Measurements from ENCODE around the gene FGD3.
A peak's percentile ranks its signal among the peaks of the same experiment; 100 is the strongest.

Gene FGD3

DNA sequence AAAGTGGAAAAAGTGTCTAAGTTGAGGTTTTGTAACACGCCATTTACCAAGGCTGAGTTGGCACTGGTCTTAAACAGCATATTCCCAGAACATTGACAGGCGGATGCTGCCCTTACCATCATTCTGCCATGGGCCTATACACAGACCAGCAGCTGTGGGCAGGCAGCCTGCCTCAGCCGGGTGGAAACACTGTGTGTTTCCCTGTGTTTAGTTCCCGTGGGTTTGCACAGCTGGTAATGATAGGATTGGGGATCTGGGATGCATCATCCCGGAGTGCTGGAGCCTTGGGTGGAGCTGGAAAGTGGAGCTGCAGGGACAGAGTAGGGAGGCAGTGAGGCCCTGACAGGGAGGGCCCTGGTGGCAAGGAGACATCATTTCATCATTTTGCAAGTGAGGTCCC is 5.5 kb upstream of the FGD3 start:
- TF ChIP-seq EZH2 (IDR thresholded peaks at IDR 0.05): no peak
- no peak for TF ChIP-seq FOXP2 (optimal IDR thresholded peaks at IDR 0.05; ENCODE audit: control extremely low read depth, extremely low read length, insufficient read depth)
- TF ChIP-seq POLR2AphosphoS5 (IDR thresholded peaks at IDR 0.05; ENCODE audit: borderline replicate concordance, low read depth, low read length): no peak
- H3K9ac ChIP-seq (ENCODE audit: insufficient read length): no peak overlapping the region
- no peak overlapping the region for H3K27ac ChIP-seq
- no peaks in the 10 kb centered on the region for H3K36me3 ChIP-seq (ENCODE audit: insufficient read depth, low read length)
- H3K9me3 ChIP-seq (ENCODE audit: low read depth, low read length): no peaks in the 10 kb centered on the region
- no peak for DNase-seq (ENCODE audit: low read depth, low spot score)
- no peak overlapping the region for H3K4me3 ChIP-seq

DNA sequence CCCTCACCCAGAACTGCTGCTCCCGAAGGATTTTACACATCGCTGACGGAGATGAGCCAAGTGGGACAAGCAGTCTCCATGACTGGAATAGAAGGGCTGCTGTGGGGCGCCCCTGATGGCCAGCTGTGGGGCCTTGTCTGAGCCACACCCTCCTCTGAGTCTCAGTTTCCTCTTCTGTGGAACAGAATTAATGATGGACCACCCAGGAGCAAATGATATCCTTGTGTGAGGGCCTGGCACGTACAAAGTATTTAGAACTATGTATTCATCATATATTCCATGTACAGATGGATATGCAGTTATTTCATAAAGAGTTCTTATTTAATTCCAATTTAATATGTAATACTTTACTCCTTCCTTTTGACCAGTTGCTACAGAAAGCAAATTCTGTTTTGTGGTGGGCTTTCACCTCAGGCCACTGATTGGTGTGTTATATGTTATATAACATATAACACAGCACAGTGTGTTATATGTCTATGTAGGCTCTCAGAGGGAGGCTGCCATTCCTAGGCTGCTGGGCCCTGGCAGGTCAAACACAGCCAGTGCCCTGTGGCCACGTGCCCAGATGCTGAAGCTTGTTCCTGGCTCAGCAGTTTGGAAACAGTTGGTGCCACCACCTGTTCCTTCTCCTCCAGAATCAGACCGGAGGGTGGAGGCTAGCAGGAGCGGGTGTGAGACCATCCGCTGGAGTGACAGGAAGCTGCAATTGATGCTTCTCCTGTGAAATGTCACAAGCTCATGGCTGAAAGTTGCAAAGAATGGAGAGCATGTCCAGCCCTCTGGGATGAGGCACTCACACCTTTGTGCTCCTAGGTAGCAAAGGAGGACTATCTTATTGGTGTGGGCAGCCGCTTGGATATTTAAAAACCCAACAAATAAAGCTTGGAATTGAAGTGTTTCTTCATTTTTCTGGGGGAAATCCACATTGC is 4.4 kb upstream of the FGD3 start:
- no peak overlapping the region for H3K27ac ChIP-seq
- H3K4me3 ChIP-seq: no peak overlapping the region
- TF ChIP-seq FOXP2 (optimal IDR thresholded peaks at IDR 0.05; ENCODE audit: control extremely low read depth, extremely low read length, insufficient read depth) (no peak), EZH2 (IDR thresholded peaks at IDR 0.05) (no peak), POLR2AphosphoS5 (IDR thresholded peaks at IDR 0.05; ENCODE audit: borderline replicate concordance, low read depth, low read length) (no peak)
- H3K9ac ChIP-seq (ENCODE audit: insufficient read length): no peak overlapping the region
- H3K9me3 ChIP-seq (ENCODE audit: low read depth, low read length): no peaks in the 10 kb centered on the region
- no peaks in the 10 kb centered on the region for H3K36me3 ChIP-seq (ENCODE audit: insufficient read depth, low read length)
- DNase-seq (ENCODE audit: low read depth, low spot score): no peak

DNA sequence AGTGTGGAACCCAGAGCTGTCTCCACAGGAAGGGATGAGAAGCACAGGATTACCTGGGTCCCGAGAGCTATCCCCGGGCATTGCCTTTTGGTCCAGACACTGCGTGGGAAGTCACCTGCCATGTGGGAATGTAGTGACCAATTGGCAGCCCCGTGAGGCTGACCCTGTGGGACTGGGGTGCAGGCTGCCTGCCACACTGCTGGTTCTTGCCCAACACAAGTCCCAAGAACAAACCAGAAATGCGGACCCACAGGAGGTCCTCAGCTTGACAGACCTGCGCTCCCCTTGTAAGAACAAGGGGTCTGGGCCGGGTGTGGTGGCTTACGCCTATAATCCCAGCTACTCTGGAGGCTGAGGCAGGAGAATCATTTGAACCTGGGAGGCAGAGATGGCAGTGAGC is 2.4 kb upstream of the FGD3 start:
- DNase-seq (ENCODE audit: low read depth, low spot score): no peak
- no peak overlapping the region for H3K9ac ChIP-seq (ENCODE audit: insufficient read length)
- no peaks in the 10 kb centered on the region for H3K9me3 ChIP-seq (ENCODE audit: low read depth, low read length)
- no peak overlapping the region for H3K4me3 ChIP-seq
- H3K27ac ChIP-seq: no peak overlapping the region
- TF ChIP-seq POLR2AphosphoS5 (IDR thresholded peaks at IDR 0.05; ENCODE audit: borderline replicate concordance, low read depth, low read length) (no peak), FOXP2 (optimal IDR thresholded peaks at IDR 0.05; ENCODE audit: control extremely low read depth, extremely low read length, insufficient read depth) (no peak), EZH2 (IDR thresholded peaks at IDR 0.05) (no peak)
- H3K36me3 ChIP-seq (ENCODE audit: insufficient read depth, low read length): no peaks in the 10 kb centered on the region

DNA sequence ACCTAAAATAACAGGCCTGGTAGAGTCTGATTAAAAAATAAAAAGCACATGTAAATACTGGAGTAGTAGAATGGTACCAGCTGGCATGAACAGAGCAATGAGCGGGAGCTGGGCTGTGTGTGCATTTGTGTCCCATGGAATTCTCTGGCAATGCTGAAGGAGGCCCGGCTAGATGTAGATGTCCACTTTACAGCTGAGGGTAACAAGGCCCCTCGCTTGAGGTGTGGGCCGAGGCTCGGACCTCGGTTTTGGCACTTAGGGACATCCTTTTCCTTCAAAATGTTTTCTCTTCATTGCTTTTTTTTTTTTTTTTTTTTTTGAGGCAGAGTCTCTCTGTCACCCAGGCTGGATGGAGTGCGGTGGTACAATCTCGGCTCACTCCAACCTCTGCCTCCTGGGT is 1.5 kb upstream of the FGD3 start:
- no peak for DNase-seq (ENCODE audit: low read depth, low spot score)
- no peak for TF ChIP-seq FOXP2 (optimal IDR thresholded peaks at IDR 0.05; ENCODE audit: control extremely low read depth, extremely low read length, insufficient read depth)
- no peaks in the 10 kb centered on the region for H3K36me3 ChIP-seq (ENCODE audit: insufficient read depth, low read length)
- H3K27ac ChIP-seq: no peak overlapping the region
- H3K9me3 ChIP-seq (ENCODE audit: low read depth, low read length): no peaks in the 10 kb centered on the region
- H3K9ac ChIP-seq (ENCODE audit: insufficient read length): no peak overlapping the region
- H3K4me3 ChIP-seq: no peak overlapping the region

DNA sequence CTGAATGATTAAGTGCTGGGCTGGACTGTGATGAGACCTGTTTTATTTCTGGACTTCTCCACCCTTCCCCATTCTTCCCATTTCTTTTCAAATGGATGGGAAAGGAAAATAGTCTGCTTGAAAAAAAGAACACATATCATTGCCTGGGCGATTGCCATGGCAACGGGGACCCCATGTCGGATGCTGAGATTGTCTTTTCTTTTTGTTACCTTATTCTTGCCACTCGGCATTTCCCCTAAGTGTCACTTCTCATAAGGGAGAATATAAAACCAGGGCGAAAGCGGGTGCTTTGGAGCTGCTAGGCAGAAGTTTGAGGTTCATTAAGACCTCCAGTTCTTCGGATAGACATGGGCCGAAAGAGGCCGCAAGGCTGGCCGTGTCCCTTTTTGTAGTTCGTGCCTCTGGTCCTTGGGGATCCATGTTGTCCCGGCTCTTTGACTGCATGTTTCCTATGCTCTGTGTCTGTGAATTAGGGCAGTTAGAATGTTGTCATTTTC is 763 bp downstream of the FGD3 start:
- TF ChIP-seq EZH2 (IDR thresholded peaks at IDR 0.05): no peak
- TF ChIP-seq POLR2AphosphoS5 (IDR thresholded peaks at IDR 0.05; ENCODE audit: borderline replicate concordance, low read depth, low read length): no peak
- TF ChIP-seq FOXP2 (optimal IDR thresholded peaks at IDR 0.05; ENCODE audit: control extremely low read depth, extremely low read length, insufficient read depth): no peak

DNA sequence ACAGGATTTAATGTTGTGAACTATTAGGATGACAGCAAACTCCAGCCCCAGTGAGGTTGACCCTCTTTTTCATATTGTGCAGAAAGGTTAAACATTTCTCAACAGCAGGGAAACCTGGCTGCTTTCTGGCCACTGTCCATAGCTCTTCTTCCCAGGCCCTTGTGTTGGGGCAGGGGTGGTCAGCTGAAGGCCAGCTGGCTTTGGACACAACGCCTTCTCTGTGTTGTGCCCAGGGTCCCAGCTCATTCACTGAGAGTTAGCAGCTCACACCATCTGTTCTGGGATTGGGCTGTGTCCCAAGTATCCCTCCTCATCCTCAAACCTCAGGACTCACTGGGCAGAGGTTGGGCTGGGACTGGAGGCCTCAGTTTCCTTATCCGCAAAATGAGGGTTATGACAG is 1.3 kb downstream of the FGD3 start:
- H3K4me3 ChIP-seq: no peak overlapping the region
- no peaks in the 10 kb centered on the region for H3K36me3 ChIP-seq (ENCODE audit: insufficient read depth, low read length)
- no peak overlapping the region for H3K9ac ChIP-seq (ENCODE audit: insufficient read length)
- no peak for DNase-seq (ENCODE audit: low read depth, low spot score)
- no peak overlapping the region for H3K27ac ChIP-seq
- TF ChIP-seq EZH2 (IDR thresholded peaks at IDR 0.05): no peak
- no peak for TF ChIP-seq POLR2AphosphoS5 (IDR thresholded peaks at IDR 0.05; ENCODE audit: borderline replicate concordance, low read depth, low read length)
- no peak for TF ChIP-seq FOXP2 (optimal IDR thresholded peaks at IDR 0.05; ENCODE audit: control extremely low read depth, extremely low read length, insufficient read depth)
- no peaks in the 10 kb centered on the region for H3K9me3 ChIP-seq (ENCODE audit: low read depth, low read length)

More for the DNA sequence above, 763 bp downstream of the FGD3 start:
- Histone ChIP-seq H3K4me3 (peak overlapping the region; percentile 86), H3K9me3 (ENCODE audit: low read depth, low read length) (no peaks in the 10 kb centered on the region), H3K9ac (ENCODE audit: insufficient read length) (no peak overlapping the region), H3K27ac (no peak overlapping the region), H3K36me3 (ENCODE audit: insufficient read depth, low read length) (no peaks in the 10 kb centered on the region)
- no peak for DNase-seq (ENCODE audit: low read depth, low spot score)

DNA sequence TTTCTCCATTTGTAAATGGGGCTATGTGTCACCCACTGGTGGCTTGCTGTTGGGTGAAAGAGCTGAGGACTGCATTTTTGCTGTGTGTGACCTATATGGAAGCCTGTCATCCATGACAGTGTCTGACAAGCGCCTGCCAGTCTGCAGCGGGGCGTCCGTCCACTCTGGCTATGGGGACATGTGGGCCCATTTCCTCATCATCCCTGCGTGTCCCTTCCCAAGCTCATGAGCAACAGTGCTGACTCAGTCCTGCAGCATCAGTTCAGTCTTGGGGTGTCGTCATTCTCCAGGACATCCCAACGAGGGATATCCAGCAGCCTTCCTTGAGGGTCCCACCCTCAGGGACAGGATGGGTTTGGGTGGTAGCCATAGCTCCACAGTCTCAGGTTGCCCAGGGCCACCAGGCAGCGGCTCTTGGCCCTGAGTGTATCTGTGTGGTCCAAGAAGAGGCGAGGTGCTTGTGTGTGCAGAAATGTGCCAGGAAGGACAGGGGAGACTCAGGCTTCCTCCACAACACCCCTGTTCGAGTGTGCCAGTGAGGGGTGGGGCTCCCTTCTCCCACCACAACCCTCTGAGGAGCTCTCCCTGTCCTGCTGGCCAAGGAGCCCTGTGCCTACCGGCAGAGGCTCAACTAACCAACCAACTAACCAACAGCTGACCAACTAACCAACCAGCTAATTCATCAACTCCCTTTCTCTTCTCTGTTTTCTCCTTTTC is 2.1 kb downstream of the FGD3 start:
- H3K9me3 ChIP-seq (ENCODE audit: low read depth, low read length): no peaks in the 10 kb centered on the region
- no peak for DNase-seq (ENCODE audit: low read depth, low spot score)
- no peak overlapping the region for H3K9ac ChIP-seq (ENCODE audit: insufficient read length)
- no peaks in the 10 kb centered on the region for H3K36me3 ChIP-seq (ENCODE audit: insufficient read depth, low read length)
- no peak for TF ChIP-seq POLR2AphosphoS5 (IDR thresholded peaks at IDR 0.05; ENCODE audit: borderline replicate concordance, low read depth, low read length)
- TF ChIP-seq FOXP2 (optimal IDR thresholded peaks at IDR 0.05; ENCODE audit: control extremely low read depth, extremely low read length, insufficient read depth): no peak
- no peak for TF ChIP-seq EZH2 (IDR thresholded peaks at IDR 0.05)
- H3K4me3 ChIP-seq: no peak overlapping the region
- no peak overlapping the region for H3K27ac ChIP-seq

DNA sequence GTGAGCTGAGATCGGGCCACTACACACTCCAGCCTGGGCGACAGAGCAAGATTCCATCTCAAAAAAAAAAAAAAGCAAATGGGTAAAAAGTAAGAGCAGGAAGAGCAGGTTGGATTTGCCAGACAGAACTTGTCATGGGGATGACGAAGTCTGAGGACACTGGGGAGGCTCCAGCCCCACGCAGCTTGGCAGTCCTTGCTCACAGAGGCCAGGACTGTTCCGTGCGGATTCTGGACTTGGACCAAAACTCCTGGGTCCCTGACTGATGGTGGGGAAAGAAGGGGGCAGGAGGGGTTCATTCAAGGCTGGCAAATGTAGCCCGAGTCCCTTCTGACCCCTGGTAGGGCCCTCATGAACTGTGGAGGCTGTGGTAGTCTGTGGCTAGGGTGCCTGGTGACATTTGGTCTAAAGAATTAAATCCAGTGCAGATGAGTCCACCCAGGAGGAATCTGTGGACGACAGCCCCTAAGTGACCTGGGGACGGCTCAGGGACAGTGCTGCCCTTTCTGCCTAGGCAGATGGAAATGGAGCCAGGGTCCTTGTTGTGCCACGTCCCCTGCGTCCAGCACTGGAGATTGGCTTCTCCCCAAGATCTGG is 3.1 kb downstream of the FGD3 start:
- DNase-seq (ENCODE audit: low read depth, low spot score): no peak
- H3K4me3 ChIP-seq: no peak overlapping the region
- no peaks in the 10 kb centered on the region for H3K36me3 ChIP-seq (ENCODE audit: insufficient read depth, low read length)
- H3K9ac ChIP-seq (ENCODE audit: insufficient read length): no peak overlapping the region
- TF ChIP-seq FOXP2 (optimal IDR thresholded peaks at IDR 0.05; ENCODE audit: control extremely low read depth, extremely low read length, insufficient read depth): no peak
- TF ChIP-seq POLR2AphosphoS5 (IDR thresholded peaks at IDR 0.05; ENCODE audit: borderline replicate concordance, low read depth, low read length): no peak
- no peak for TF ChIP-seq EZH2 (IDR thresholded peaks at IDR 0.05)
- H3K9me3 ChIP-seq (ENCODE audit: low read depth, low read length): no peaks in the 10 kb centered on the region
- no peak overlapping the region for H3K27ac ChIP-seq
